Activated CD8-positive, alpha-beta memory T cell treated with anti-CD3 and anti-CD28 coated beads, Interleukin-2, amount 50 U/mL, for 1 hour (primary cell): ENCODE measurements around the gene GPR152.
"Not testable (repeated sequence)": the region's sequence is repeated elsewhere in the genome, so short reads cannot be mapped to it uniquely, and the experiment has no call there.

Experiments
- DNase-seq: peaks from one replicate; pipeline ENCODE4 v3.0.0-alpha.2; 2020; ENCODE audit errors: extremely low read depth

Gene GPR152

GRCh38 chr11:67489203-67489884 lies 36.8 kb upstream of the GPR152 start:
- no peak for DNase-seq

GRCh38 chr11:67486481-67487195 lies 34.1 kb upstream of the GPR152 start:
- DNase-seq: no peak

- not testable (repeated sequence) for DNase-seq
These were observed 33.4 kb upstream of the GPR152 start for GRCh38 chr11:67485873-67486361.

- DNase-seq: no peak
These were observed 32.4 kb upstream of the GPR152 start for GRCh38 chr11:67484847-67485311.

- DNase-seq: no peak
These were observed 31.5 kb upstream of the GPR152 start for GRCh38 chr11:67483831-67484665.

GRCh38 chr11:67482827-67483798 lies 30.6 kb upstream of the GPR152 start, which contains the start of gene AIP:
AIP (plus strand) TSS chr11:67483026; CDS start chr11:67483159, 133 bp downstream.
- peak; percentile 92 for DNase-seq

GRCh38 chr11:67482275-67482826 lies 29.8 kb upstream of the GPR152 start:
- DNase-seq: no peak

- not testable (repeated sequence) for DNase-seq
These were observed 25.0 kb upstream of the GPR152 start for GRCh38 chr11:67477344-67478050.

GRCh38 chr11:67476692-67477091 lies 24.2 kb upstream of the GPR152 start:
- DNase-seq: not testable (repeated sequence)

- DNase-seq: no peak
These were observed 20.4 kb upstream of the GPR152 start for GRCh38 chr11:67472882-67473281.

GRCh38 chr11:67470337-67471002 lies 17.9 kb upstream of the GPR152 start:
- DNase-seq: no peak

- DNase-seq: no peak
These were observed 16.9 kb upstream of the GPR152 start for GRCh38 chr11:67469508-67469811.

- peak; percentile 80 for DNase-seq
These were observed 16.4 kb upstream of the GPR152 start, which contains the start of gene TMEM134 for GRCh38 chr11:67468759-67469507. TMEM134 (minus strand) TSS chr11:67469251; CDS start chr11:67469192, 59 bp downstream.

GRCh38 chr11:67468456-67468758 lies 15.9 kb upstream of the GPR152 start:
- DNase-seq: no peak

GRCh38 chr11:67468056-67468455 lies 15.5 kb upstream of the GPR152 start:
- DNase-seq: no peak

- no peak for DNase-seq
These were observed 14.6 kb upstream of the GPR152 start for GRCh38 chr11:67466962-67467771.

- DNase-seq: no peak
These were observed 13.8 kb upstream of the GPR152 start for GRCh38 chr11:67466367-67466766.

- DNase-seq: not testable (repeated sequence)
These were observed 13.0 kb upstream of the GPR152 start for GRCh38 chr11:67465530-67465929.
